ACC112 (cell line): ENCODE measurements around the gene TBC1D5.
"Not testable (repeated sequence)": the region's sequence is repeated elsewhere in the genome, so short reads cannot be mapped to it uniquely, and the experiment has no call there.

Source experiments
- H2AFZ ChIP-seq: fragments of 200-600 bp; sonication (generic); one replicate; pipeline ENCODE4 v1.6.0; 2017; ENCODE audit warnings: antibody characterized with exemption, low read length; ENCODE audit not compliant: unreplicated experiment
- H3K27ac ChIP-seq: fragments of 200-600 bp; sonication (generic); 2 replicates; pipeline ENCODE4 v1.5.1; 2014; ENCODE audit warnings: low read depth, mild to moderate bottlenecking, antibody characterized with exemption, low read length, moderate library complexity
- H3K27me3 ChIP-seq: fragments of 200-600 bp; sonication (generic); 2 replicates; pipeline ENCODE4 v1.6.1; 2014; ENCODE audit warnings: mild to moderate bottlenecking, antibody characterized with exemption, low read length, moderate library complexity, mixed read lengths; ENCODE audit not compliant: insufficient read depth
- H3K36me3 ChIP-seq: fragments of 200-600 bp; sonication (generic); 2 replicates; pipeline ENCODE4 v1.6.1; 2016; ENCODE audit warnings: mild to moderate bottlenecking, antibody characterized with exemption, low read length, moderate library complexity, mixed read lengths; ENCODE audit not compliant: insufficient read depth
- H3K4me1 ChIP-seq: fragments of 200-600 bp; sonication (generic); one replicate; pipeline ENCODE4 v1.6.1; 2016; ENCODE audit warnings: low read length, mixed read lengths; ENCODE audit not compliant: insufficient read depth, unreplicated experiment, control insufficient read depth
- H3K4me3 ChIP-seq: fragments of 200-600 bp; sonication (generic); 2 replicates; pipeline ENCODE4 v1.5.1; 2014; ENCODE audit warnings: mild to moderate bottlenecking, low read depth, low read length
- H3K79me2 ChIP-seq: fragments of 200-600 bp; sonication (generic); one replicate; pipeline ENCODE4 v1.6.0; 2016; ENCODE audit warnings: low read length; ENCODE audit not compliant: control insufficient read depth, unreplicated experiment, insufficient read depth

Gene TBC1D5

GRCh38 chr3:17738921-17739320, 3.5 kb downstream of the TBC1D5 start:
- Histone ChIP-seq H3K79me2 (peaks cover 49% of the 10 kb centered on the region), H3K4me3 (no peak overlapping the region), H3K36me3 (0 out of 2 replicates have a peak, but pooled peaks cover under 1% of the 10 kb centered on the region), H3K27ac (no peak overlapping the region), H3K27me3 (no peaks in the 10 kb centered on the region), H2AFZ (no peak overlapping the region), H3K4me1 (peaks cover 20% of the 10 kb centered on the region)

DNA sequence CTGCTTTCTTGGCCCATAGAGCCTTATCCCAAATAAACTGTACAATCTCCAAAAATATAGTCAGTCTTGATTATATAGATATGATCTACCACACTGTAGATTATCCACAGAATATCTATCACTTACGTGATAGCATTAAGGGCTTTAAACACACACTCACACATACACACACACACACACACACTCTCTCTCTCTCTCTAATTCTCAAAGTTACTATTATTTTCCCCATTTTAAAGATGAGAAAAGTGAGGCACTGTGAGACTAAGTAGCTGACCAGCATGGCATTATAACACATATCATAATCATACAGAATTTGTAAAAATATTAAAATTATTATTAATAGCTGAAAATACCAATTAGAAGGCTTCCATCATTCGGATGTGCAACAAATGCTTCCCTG, 4.2 kb downstream of the TBC1D5 start:
- Histone ChIP-seq H3K79me2 (peaks cover 55% of the 10 kb centered on the region), H3K4me3 (no peak overlapping the region), H3K4me1 (peaks cover 20% of the 10 kb centered on the region), H3K27me3 (no peaks in the 10 kb centered on the region), H2AFZ (no peak overlapping the region), H3K36me3 (peaks cover 7% of the 10 kb centered on the region; the same call in 1 of the 2 replicates), H3K27ac (no peak overlapping the region)

- Histone ChIP-seq H3K4me3 (no peak overlapping the region), H3K36me3 (peaks cover 13% of the 10 kb centered on the region; the same call in 1 of the 2 replicates), H3K79me2 (peaks cover 61% of the 10 kb centered on the region), H3K4me1 (peaks cover 20% of the 10 kb centered on the region), H3K27ac (no peak overlapping the region), H2AFZ (no peak overlapping the region), H3K27me3 (no peaks in the 10 kb centered on the region)
Observed at GRCh38 chr3:17737591-17737990, 4.8 kb downstream of the TBC1D5 start.

DNA sequence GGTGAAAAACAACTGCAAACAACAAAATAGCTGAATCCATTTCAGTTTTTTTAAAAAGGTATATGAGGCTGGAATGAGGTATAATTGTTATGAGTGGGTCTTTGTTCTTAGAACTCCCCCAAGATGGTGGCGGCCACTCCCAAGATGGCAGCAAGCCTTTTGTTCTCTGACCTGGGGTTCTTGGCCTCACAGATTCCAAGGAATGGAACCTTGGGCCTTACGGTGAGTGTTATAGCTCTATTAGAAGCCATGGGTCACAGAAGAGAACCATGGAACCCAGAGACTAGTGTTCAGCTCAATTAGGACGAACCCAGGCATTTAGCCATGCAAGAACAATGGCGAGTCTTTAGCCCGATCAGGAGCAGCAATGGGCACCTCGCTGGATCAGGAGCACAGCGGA, 7.1 kb downstream of the TBC1D5 start:
- H3K4me1 ChIP-seq: peaks cover 14% of the 10 kb centered on the region
- not testable (repeated sequence) for H3K4me3 ChIP-seq, H3K27ac ChIP-seq, H3K27me3 ChIP-seq, H2AFZ ChIP-seq
- H3K36me3 ChIP-seq: peaks cover 23% of the 10 kb centered on the region
- peaks cover 63% of the 10 kb centered on the region for H3K79me2 ChIP-seq

GRCh38 chr3:17733768-17734167, 8.7 kb downstream of the TBC1D5 start:
- Histone ChIP-seq H3K27ac (no peak overlapping the region), H3K27me3 (no peaks in the 10 kb centered on the region), H3K36me3 (peaks cover 28% of the 10 kb centered on the region), H2AFZ (no peak overlapping the region), H3K79me2 (peaks cover 49% of the 10 kb centered on the region), H3K4me3 (no peak overlapping the region), H3K4me1 (peaks cover under 1% of the 10 kb centered on the region)

- H2AFZ ChIP-seq: no peak overlapping the region
- peaks cover 47% of the 10 kb centered on the region for H3K79me2 ChIP-seq
- H3K27me3 ChIP-seq: no peaks in the 10 kb centered on the region
- peaks cover 30% of the 10 kb centered on the region for H3K36me3 ChIP-seq
- H3K4me3 ChIP-seq: no peak overlapping the region
- no peaks in the 10 kb centered on the region for H3K4me1 ChIP-seq
- no peak overlapping the region for H3K27ac ChIP-seq
Observed at GRCh38 chr3:17733215-17733614, 9.2 kb downstream of the TBC1D5 start.

DNA sequence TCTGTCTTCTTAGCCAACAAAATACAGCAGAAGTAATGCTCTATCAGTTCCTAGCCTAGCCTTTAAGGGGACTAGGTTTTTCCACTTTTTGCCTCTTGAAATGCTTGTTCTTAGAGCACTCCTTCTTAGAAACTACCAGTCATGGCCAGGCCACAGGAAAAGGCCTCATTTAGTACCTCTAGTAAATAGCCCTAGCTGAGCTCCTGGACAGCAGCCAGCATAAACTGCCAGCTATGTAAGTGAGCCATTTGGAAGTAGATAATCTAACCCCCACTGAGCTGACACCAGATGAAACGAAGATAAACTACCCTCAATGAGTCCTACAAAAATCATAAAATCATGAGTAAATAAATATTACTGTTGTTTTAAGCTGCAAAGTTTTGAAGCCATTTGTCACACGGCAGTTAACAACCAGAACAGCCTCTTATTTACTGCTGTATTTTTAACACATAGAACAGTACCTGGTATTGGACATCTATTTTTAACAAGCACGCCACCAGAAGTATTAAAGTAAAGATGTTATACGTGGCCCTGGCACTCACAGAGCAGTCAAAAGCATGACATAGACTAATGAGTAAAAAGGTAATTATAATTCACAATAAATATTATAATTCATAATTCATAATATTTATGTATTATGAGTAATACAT, 12.0 kb downstream of the TBC1D5 start:
- Histone ChIP-seq H3K27ac (no peak overlapping the region), H3K36me3 (peaks cover 54% of the 10 kb centered on the region), H2AFZ (no peak overlapping the region)

GRCh38 chr3:17726313-17726712, 16.1 kb downstream of the TBC1D5 start:
- H3K27ac ChIP-seq: no peak overlapping the region

More for the DNA sequence above, 12.0 kb downstream of the TBC1D5 start:
- no peaks in the 10 kb centered on the region for H3K27me3 ChIP-seq
- H3K4me3 ChIP-seq: no peak overlapping the region
- H3K79me2 ChIP-seq: peaks cover 34% of the 10 kb centered on the region
- H3K4me1 ChIP-seq: no peaks in the 10 kb centered on the region

GRCh38 chr3:17725844-17726243, 16.6 kb downstream of the TBC1D5 start:
- peaks cover 45% of the 10 kb centered on the region for H3K36me3 ChIP-seq
- not testable (repeated sequence) for H3K27me3 ChIP-seq, H3K27ac ChIP-seq, H3K4me3 ChIP-seq, H2AFZ ChIP-seq, H3K4me1 ChIP-seq
- peaks cover 20% of the 10 kb centered on the region for H3K79me2 ChIP-seq

More at GRCh38 chr3:17726313-17726712, 16.1 kb downstream of the TBC1D5 start:
- no peaks in the 10 kb centered on the region for H3K4me1 ChIP-seq
- no peak overlapping the region for H3K4me3 ChIP-seq
- H3K79me2 ChIP-seq: peaks cover 21% of the 10 kb centered on the region
- no peak overlapping the region for H2AFZ ChIP-seq
- peaks cover 48% of the 10 kb centered on the region for H3K36me3 ChIP-seq
- no peaks in the 10 kb centered on the region for H3K27me3 ChIP-seq

GRCh38 chr3:17724948-17725347, 17.5 kb downstream of the TBC1D5 start:
- H3K79me2 ChIP-seq: peaks cover 17% of the 10 kb centered on the region

DNA sequence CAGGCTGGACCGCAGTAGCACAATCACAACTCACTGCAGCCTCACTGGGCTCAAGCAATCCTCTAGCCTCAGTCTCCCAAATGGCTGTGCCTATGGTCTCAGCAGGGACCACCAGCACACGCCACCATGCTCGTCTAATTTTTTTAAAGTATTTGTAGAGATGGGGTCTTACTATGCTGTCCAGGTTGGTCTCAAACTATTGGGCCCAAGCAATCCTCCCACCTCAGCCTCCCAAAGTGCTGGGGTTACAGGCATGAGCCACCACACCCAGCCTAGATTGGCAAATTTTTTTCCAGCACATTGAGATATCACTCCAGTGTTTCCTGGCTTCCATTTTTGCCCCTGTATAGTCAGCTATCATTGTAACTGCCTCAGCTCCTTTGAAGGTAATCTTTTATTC, 18.3 kb downstream of the TBC1D5 start:
- Histone ChIP-seq H2AFZ (no peak overlapping the region), H3K4me1 (no peaks in the 10 kb centered on the region), H3K79me2 (peaks cover 22% of the 10 kb centered on the region), H3K27me3 (no peaks in the 10 kb centered on the region), H3K4me3 (no peak overlapping the region), H3K36me3 (peaks cover 37% of the 10 kb centered on the region), H3K27ac (no peak overlapping the region)

More at GRCh38 chr3:17724948-17725347, 17.5 kb downstream of the TBC1D5 start:
- Histone ChIP-seq H3K4me3 (no peak overlapping the region), H3K27ac (no peak overlapping the region), H2AFZ (no peak overlapping the region), H3K27me3 (no peaks in the 10 kb centered on the region), H3K4me1 (no peaks in the 10 kb centered on the region), H3K36me3 (peaks cover 39% of the 10 kb centered on the region)
